AG04449 (cell line): ENCODE results near the gene APBB1.

ENCODE experiments used
- CTCF ChIA-PET: fragments of 350-600 bp; formaldehyde crosslinking; extraction: SDS; loops from one replicate; lab custom pipeline; 2021; ENCODE audit warnings: antibody characterized with exemption; lab: Yijun Ruan, JAX
- POLR2A ChIA-PET: fragments of 400-600, 350-600 bp; formaldehyde crosslinking; extraction: SDS; loops from one replicate; lab custom pipeline; 2020; ENCODE audit warnings: antibody characterized with exemption, inconsistent platforms; lab: Yijun Ruan, JAX
- DNase-seq: peaks from one replicate; pipeline ENCODE4 v3.0.0-alpha.2; 2010; ENCODE audit warnings: low read depth, low spot score
- H3K4me3 ChIP-seq: 2 replicates; pipeline ENCODE4 v1.5.1; 2011; ENCODE audit warnings: low read depth, mild to moderate bottlenecking, control low read depth, low read length
- CTCF ChIP-seq: IDR thresholded peaks from one replicate; pipeline ENCODE4 v1.5.1; 2011; ENCODE audit warnings: mild to moderate bottlenecking, moderate library complexity, low read length, control low read depth, inconsistent platforms; ENCODE audit not compliant: insufficient read depth; ENCODE audit errors: missing control alignments

Gene APBB1

GRCh38 chr11:6455070-6455469 lies 36.2 kb upstream of the APBB1 start:
- no peak for TF ChIP-seq CTCF
- POLR2A ChIA-PET, result no interaction called here
- DNase-seq, result no peak
- H3K4me3 ChIP-seq, result no peak overlapping the region
- CTCF ChIA-PET, result interaction anchor here (0.9 to 19.9 kb wide), 4 partner anchors 10 to 300 kb away, joined by 3 to 701 read pairs (median 98); partner anchors contain the start of genes HPX and SMPD1

- CTCF ChIA-PET, result interaction anchor here (1.7 to 19.9 kb wide), 3 partner anchors 10 to 72 kb away, joined by 4 to 701 read pairs (median 192); partner anchors contain the start of genes HPX and SMPD1
These were observed 34.3 kb upstream of the APBB1 start for GRCh38 chr11:6453152-6453551.

GRCh38 chr11:6452219-6452618 lies 33.3 kb upstream of the APBB1 start:
- ChIA-PET POLR2A (no interaction called here), CTCF (interaction anchor here (0.9 to 19.9 kb wide), 3 partner anchors 11 to 79 kb away, joined by 3 to 701 read pairs (median 192); partner anchors contain the start of genes HPX and SMPD1)
- TF ChIP-seq CTCF, result no peak
- no peak overlapping the region for H3K4me3 ChIP-seq
- DNase-seq, result no peak

More at GRCh38 chr11:6453152-6453551, 34.3 kb upstream of the APBB1 start:
- TF ChIP-seq CTCF, result no peak
- POLR2A ChIA-PET, result no interaction called here
- no peak overlapping the region for H3K4me3 ChIP-seq
- DNase-seq, result no peak

GRCh38 chr11:6448574-6448973 lies 29.7 kb upstream of the APBB1 start:
- H3K4me3 ChIP-seq, result no peak overlapping the region
- DNase-seq, result no peak
- CTCF ChIA-PET, result interaction anchor here (1.2 to 19.9 kb wide), 4 partner anchors 8 to 86 kb away, joined by 4 to 701 read pairs (median 98); partner anchors contain the start of genes HPX and SMPD1
- no peak for TF ChIP-seq CTCF
- POLR2A ChIA-PET, result no interaction called here

- DNase-seq, result no peak
- CTCF ChIA-PET, result interaction anchor here (0.8 to 19.9 kb wide), 32 partner anchors 8 to 312 kb away, joined by 3 to 701 read pairs (median 6); partner anchors contain the start of genes APBB1, SMPD1, TPP1 and TRIM3
- TF ChIP-seq CTCF, result peak; percentile 91
- POLR2A ChIA-PET, result interaction anchor here (1.6 kb wide), 1 partner anchor 24 kb away, joined by 4 read pairs; the partner anchor contains the start of gene APBB1
- H3K4me3 ChIP-seq, result no peak overlapping the region
These were observed 24.5 kb upstream of the APBB1 start for GRCh38 chr11:6443269-6444003.

- CTCF ChIA-PET, result interaction anchor here (1.0 to 19.9 kb wide), 12 partner anchors 9 to 263 kb away, joined by 3 to 701 read pairs (median 13); partner anchors contain the start of genes APBB1 and SMPD1
These were observed 23.5 kb upstream of the APBB1 start for GRCh38 chr11:6442441-6442840.

More at GRCh38 chr11:6442441-6442840, 23.5 kb upstream of the APBB1 start:
- POLR2A ChIA-PET, result no interaction called here
- no peak overlapping the region for H3K4me3 ChIP-seq
- DNase-seq, result no peak
- no peak for TF ChIP-seq CTCF
